Suprapubic skin (tissue), 4 donors: ENCODE measurements around the gene DBP.

Source experiments
- EP300 ChIP-seq: sonication (generic); formaldehyde crosslinking; IDR thresholded peaks from one replicate; pipeline ENCODE4 v1.6.1; 2017; ENCODE audit warnings: antibody characterized with exemption
- POLR2A ChIP-seq, 2 donors: fragments of 450-650 bp; IDR thresholded peaks; one replicate each; pipeline ENCODE4 v1.6.1; 2017; ENCODE audit warnings: antibody characterized with exemption in 2 of 2, mild to moderate bottlenecking in 2 of 2, moderate library complexity in 2 of 2
- POLR2AphosphoS5 ChIP-seq, 3 donors: sonication (generic); formaldehyde crosslinking; IDR thresholded peaks; one replicate each; pipeline ENCODE4 v1.6.1; 2017; ENCODE audit warnings: antibody characterized with exemption in 3 of 3
- TF ChIP-seq, protein P1 (sequence below), 2 donors: fragments of 200-600 bp in 1 of 2; fragments of 450-650 bp in 1 of 2; sonication (generic) in 1 of 2; IDR thresholded peaks; one replicate each; pipeline ENCODE4 v1.5.1; 2016 to 2019; ENCODE audit warnings: antibody characterized with exemption in 2 of 2, mild to moderate bottlenecking in 1 of 2, moderate library complexity in 1 of 2

DNA sequence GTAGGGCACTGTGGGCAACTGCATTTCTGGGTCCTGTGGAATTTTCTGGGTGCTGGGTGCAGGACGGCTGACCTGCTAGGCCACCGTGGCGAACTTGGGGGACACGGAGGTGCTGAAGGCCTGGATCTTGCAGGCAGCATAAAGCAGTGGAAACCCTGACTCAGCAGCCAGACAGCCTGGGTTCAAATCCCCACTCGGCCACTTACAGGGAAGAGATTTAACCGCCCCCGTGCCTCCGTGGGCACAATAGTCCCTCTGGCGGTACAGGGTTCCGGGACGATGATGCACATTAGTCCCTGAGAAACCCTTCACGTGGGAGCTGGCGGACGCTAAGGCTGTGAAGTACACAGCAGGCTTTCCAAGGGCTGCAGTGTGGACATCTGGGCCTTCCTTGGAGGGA is 25.3 kb downstream of the DBP start:
- TF ChIP-seq POLR2AphosphoS5 (IDR thresholded peaks at IDR 0.05) (no peak), POLR2A (IDR thresholded peaks at IDR 0.05) (no peak), EP300 (no peak)
- TF ChIP-seq, protein P1, sequence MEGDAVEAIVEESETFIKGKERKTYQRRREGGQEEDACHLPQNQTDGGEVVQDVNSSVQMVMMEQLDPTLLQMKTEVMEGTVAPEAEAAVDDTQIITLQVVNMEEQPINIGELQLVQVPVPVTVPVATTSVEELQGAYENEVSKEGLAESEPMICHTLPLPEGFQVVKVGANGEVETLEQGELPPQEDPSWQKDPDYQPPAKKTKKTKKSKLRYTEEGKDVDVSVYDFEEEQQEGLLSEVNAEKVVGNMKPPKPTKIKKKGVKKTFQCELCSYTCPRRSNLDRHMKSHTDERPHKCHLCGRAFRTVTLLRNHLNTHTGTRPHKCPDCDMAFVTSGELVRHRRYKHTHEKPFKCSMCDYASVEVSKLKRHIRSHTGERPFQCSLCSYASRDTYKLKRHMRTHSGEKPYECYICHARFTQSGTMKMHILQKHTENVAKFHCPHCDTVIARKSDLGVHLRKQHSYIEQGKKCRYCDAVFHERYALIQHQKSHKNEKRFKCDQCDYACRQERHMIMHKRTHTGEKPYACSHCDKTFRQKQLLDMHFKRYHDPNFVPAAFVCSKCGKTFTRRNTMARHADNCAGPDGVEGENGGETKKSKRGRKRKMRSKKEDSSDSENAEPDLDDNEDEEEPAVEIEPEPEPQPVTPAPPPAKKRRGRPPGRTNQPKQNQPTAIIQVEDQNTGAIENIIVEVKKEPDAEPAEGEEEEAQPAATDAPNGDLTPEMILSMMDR (IDR thresholded peaks at IDR 0.05) = no peak
